ENCODE measurements around the gene UBE2R2. TPM values are rescaled to one million over a fixed set of nuclear protein-coding genes. Genes with fewer than 3 reads are reported as not detected.
"Not testable (repeated sequence)": the region's sequence is repeated elsewhere in the genome, so short reads cannot be mapped to it uniquely, and the experiment has no call there.

The UBE2R2 gene
- total RNA-seq, 1 donor from 2014 or later: 44.4 TPM

DNA sequence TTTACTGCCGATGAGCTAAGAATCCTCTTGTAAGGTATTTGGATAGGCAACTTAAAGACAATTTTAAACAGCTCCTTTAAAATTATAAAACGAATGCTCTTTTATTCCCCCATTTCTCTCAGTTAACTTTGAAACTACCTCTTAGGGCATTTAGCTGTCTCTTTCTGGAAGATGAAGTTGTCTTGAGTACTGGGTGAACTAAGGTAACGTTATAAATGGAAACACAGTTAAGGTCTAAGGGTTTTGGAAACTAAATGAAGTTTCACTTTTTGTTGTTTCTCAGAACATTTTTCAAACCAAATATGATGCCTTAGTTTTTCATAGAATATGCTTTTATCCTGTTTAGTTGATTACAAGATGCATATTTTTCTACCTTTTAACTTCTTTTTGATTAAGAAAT is 6.8 kb downstream of the UBE2R2 start:
- intact Hi-C loops (cut with DNase I): no loop called here
- DNase-seq (no peak), ATAC-seq (ENCODE audit: poor library complexity) (no peak)

DNA sequence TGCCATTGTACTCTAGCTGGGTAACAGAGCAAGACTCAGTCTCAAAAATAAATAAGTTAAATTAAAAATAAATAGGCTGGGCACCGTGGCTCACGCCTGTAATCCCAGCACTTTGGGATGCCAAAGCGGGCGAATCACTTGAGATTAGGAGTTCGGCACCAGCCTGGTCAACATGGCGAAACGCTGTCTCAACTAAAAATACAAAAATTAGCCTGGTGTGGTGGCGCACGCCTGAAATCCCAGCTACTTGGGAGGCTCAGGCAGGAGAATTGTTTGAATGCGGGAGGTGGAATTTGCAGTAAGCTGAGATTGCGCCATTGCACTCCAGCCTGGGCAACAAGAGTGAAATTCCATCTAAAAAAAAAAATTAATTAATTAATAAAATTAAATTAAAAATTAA is 10.3 kb downstream of the UBE2R2 start:
- ATAC-seq (ENCODE audit: poor library complexity); DNase-seq; intact Hi-C loops (cut with DNase I): not testable (repeated sequence)

DNA sequence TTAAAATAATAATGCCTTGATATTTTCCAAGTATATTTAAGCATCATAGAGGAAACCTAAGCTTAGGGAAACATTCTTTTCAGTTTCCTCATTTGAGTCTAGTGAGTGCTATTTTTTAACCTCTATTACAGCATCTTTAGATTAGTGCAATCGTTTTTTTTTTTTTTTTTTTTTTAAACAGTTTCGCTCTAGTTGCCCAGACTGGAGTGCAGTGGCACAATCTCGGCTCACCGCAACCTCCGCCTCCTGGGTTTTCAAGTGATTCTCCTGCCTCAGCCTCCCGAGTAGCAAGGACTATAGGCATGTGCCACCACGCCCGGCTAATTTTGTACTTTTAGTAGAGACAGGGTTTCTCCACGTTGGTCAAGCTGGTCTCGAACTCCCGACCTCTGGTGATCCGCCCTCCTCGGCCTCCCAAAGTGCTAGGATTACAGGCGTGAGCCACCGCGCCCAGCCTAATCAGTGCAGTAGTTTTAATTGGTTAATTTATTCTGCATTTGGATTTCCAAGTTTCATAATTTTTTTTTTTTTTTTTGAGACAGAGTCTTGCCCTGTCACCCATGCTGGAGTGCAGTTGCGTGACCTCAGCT is 12.8 kb downstream of the UBE2R2 start:
- intact Hi-C loops (cut with DNase I); DNase-seq; ATAC-seq (ENCODE audit: poor library complexity): not testable (repeated sequence)

DNA sequence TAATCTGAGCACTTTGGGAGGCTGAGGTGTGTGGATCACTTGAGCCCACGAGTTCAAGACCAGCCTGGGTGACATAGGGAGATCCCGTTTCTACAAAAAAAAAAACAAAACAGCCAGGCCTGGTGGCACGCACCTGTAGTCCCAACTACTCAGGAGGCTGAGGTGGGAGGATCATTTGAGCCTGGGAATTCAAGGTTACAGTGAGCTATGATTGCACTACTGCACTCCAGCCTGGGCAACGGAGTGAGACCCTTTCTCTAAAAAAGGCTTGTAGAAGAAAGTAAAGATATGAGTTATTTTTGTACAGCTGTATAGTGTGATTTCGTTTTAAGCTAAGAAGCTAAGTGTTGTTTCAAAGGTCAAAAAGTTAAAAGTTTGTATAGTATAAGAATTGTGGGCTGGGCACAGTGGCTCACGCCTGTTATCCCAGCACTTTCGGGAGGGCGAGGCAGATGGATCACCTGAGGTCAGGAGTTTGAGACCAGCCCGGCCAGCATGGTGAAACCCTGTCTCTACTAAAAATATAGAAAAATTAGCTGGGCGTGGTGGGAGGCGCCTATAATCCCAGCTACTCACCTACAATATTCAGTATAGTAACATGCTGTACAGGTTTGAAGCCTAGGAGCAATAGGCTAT is 18.8 kb downstream of the UBE2R2 start:
- DNase-seq (no peak), ATAC-seq (ENCODE audit: poor library complexity) (no peak)
- intact Hi-C loops (cut with DNase I): no loop called here

DNA sequence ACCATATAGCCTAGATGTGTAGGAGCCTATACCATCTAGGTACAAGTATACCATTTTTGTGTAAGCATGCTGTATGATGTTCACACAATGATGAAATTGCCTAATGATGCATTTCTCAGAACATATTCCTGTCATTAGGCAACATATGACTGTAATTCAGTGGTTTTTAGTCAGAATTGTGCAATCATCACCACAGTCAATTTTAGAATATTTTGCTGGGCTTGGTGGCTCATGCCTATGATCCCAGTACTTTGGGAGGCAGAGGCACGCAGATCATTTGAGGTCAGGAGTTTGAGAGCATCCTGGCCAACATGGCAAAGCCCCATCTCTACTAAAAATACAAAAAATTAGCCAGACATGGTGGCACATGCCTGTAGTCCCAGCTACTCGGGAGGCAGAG is 19.3 kb downstream of the UBE2R2 start:
- peak; percentile 71 for ATAC-seq (ENCODE audit: poor library complexity)
- DNase-seq; intact Hi-C loops (cut with DNase I): not testable (repeated sequence)

DNA sequence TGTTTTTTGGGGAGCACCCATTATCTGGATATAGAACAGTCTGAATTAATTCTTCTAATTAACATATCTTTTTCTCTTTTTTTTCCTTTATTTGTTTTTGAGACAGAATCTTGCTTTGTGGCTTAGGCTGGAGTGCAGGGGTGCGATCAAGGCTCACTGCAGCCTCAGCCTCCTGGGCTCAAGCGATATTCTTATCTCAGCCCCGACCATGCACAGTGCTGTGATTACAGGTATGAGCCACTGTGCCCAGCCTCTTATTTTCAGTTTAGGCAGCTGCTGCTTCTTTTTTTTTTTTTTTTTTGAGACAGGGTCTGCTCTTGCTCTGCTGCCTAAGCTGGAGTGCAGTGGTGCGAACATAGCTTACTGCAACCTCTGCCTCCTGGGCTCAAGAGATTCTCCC is 20.2 kb downstream of the UBE2R2 start:
- ATAC-seq (ENCODE audit: poor library complexity) (peak; percentile 13), DNase-seq (no peak)
- intact Hi-C loops (cut with DNase I): no loop called here

DNA sequence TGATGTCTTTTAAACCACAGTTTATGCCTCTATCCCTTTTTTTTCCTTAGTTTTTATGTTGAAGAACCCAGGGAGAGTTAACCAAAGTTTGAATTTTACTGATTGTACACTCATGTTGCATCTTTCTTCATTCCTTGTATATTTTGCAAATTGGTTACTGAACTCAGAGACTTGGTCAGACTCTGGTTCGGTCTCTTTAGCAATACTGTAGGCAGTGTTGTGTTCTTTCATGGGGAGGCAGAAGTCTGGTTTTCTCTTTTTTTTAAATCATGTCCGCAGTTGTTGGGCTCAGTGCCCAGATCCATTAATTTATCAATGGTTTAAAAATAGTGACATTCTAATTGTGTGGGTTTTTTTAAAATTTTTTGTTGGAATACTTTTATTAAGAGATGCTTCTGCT is 23.4 kb downstream of the UBE2R2 start:
- no peak for DNase-seq
- ATAC-seq (ENCODE audit: poor library complexity): no peak
- intact Hi-C loops (cut with DNase I): no loop called here

DNA sequence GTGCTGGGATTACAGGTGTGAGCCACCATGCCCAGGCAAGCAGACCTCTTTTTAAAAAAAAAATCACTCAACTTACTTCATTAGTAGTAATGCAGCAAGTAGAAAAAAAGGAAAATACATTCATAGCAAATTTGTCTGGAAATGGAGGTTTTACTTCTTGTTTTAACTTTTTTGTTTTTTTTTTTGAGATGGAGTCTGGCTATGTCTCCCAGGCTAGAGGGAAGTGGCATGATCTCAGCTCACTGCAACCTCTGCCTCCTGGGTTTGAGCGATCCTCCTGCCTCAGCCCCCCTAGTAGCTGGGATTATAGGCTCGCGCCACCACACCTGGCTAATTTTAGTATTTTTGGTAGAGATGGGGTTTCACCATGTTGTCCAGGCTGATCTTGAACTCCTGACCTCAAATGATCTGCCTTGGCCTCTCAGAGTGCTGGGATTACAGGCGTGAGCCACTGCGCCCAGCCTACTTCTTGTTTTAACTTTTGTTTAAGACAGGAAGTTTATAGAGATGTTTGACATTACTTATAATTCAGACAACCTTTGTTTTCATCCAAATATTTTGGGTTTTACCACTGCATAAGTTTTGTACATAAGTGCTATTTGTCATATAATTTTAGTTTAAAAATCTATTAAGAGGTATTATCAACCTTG is 26.5 kb downstream of the UBE2R2 start:
- no peak for ATAC-seq (ENCODE audit: poor library complexity)

DNA sequence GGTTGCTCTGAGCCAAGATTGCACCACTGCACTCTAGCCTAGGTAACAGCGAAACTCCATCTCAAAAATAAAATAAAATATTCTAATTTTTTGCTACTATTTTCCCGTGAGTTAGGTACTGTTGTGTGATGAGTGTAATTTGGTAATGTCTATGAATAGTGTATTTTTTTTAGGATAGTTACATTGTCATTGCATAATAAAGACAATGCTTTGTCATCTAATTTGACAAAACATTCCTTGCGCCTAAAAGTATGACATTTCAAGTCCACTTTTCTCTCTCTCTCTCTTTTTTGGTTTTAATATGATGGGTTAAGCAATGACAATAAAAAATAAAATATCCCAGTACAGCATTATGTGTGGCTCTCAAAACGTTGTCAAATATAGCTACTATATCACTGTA is 29.3 kb downstream of the UBE2R2 start:
- intact Hi-C loops (cut with DNase I): no loop called here
- DNase-seq (no peak), ATAC-seq (ENCODE audit: poor library complexity) (no peak)

More for the DNA sequence above, 26.5 kb downstream of the UBE2R2 start:
- intact Hi-C loops (cut with DNase I): no loop called here
- DNase-seq: no peak

DNA sequence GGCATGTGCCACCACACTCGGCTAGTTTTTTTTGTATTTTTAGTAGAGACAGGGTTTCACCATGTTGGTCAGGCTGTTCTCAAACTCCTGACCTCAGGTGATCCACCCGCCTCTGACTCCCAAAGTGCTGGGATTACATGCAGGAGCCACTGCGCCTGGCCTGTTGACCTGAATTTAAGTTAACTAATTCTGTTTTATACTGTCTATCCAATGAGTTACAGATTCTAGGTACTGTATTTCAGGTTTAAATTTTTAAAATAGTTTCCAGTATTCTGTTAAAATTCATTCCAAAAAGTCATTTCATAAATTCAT is 30.9 kb downstream of the UBE2R2 start:
- DNase-seq; ATAC-seq (ENCODE audit: poor library complexity); intact Hi-C loops (cut with DNase I): not testable (repeated sequence)

DNA sequence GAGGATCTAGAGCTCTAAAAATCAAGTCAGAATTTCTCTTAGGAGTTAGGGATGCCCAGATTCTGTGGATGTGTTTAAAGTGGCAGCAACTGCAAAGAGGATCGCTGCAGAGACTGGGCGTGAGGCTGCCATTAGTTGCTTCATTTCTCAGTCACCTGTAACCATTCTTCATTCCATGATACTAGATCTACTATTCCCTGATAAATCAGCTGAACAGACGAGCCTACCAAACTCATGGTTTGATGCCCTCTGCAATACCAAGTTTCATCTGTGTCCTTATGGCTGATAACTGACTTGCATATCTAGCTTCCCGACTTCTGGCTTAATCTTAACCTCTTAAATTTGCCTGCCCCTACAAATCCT is 33.3 kb downstream of the UBE2R2 start:
- ATAC-seq (ENCODE audit: poor library complexity): no peak
- intact Hi-C loops (cut with DNase I): loop anchor here (5.0 kb wide), 1 partner anchor 38 kb away; no protein-coding TSS in a partner anchor
- no peak for DNase-seq

DNA sequence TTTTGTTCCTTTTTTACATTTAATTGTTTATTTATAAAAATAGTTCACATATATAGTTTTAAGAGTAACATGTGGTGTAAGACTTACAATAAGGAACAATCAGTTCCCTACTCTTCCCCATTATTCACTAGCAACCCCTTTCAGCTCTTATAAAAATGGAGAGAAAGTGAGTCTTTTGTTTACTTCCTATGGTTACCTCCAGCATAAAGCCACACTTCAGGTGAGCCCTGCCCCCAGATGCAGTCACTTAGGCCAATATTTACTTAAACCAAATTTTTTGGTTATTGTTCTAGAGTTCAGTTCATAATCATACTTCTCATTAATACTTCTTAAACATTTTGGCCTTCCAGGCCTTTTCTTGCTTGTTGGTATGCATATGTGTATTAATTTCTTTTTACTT is 33.7 kb downstream of the UBE2R2 start:
- ATAC-seq (ENCODE audit: poor library complexity) (no peak), DNase-seq (no peak)
- intact Hi-C loops (cut with DNase I): loop anchor here (5.0 kb wide), 1 partner anchor 38 kb away; no protein-coding TSS in a partner anchor

DNA sequence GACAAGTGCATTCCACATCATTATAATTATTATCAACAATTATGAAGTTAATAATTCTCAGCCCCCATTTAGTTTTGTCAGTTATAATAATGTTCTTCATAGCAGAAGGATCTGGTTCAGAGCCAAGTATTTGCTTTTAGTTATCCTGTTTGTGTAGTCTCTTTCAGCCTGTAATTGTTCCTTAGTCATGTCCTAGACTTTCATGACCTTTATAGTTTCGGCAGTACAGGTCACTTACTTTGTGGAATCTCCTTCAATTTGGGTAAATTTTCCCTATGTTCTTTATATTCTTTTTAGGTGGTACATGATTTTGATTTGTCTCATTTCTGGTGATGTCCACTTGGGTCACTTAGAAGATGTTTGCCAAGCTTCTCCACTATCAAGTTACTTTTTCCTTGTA is 34.3 kb downstream of the UBE2R2 start:
- ATAC-seq (ENCODE audit: poor library complexity) (peak; percentile 34), DNase-seq (no peak)
- intact Hi-C loops (cut with DNase I): loop anchor here (5.0 kb wide), 1 partner anchor 39 kb away; no protein-coding TSS in a partner anchor

DNA sequence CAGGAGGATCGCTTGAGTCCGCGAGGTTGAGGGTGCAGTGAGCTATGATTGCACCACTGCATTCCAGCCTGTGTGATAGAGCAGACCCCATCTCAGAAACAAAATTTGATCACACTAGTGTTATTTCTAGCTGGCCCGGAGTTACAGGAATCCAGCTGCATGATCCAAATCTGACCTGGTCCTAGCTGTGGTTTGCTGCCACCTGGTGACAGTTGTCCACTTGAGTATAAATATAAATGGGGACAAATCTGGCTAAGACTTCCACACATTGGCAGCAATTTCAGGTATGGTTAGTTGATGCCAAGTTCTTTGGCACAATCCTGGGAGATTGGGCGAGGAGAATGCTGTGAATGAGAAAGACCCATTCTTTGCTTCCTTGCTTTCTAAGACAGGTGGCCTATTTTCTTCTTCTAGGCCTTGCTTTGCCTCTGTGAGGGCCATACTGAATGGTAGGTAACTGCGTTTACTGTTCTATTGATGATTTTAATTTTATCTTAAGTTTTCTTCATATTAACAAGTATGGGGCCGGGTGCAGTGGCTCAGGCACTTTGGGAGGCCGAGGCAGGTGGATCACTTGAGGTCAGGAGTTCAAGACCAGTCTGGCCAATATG is 35.4 kb downstream of the UBE2R2 start:
- intact Hi-C loops (cut with DNase I): loop anchor here (5.0 kb wide), 1 partner anchor 40 kb away; no protein-coding TSS in a partner anchor

DNA sequence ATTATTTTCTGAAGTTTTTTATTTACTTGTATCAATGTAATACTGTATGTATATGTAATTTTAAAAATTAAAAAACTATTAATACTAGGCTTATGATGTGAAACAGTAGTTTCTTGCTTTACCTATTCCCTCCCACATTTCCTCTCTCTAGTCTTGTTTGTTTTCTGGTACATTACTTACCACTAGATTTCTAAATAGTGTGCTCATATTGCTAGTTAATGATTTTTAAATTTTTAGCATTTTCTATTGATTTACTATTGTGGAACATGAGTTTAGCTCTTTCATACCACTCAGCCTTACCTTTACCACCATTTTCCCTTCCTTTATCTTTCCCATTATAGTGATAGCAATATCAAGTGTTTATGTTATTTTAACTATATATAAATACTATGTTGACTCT is 39.3 kb downstream of the UBE2R2 start:
- intact Hi-C loops (cut with DNase I): no loop called here
- no peak for ATAC-seq (ENCODE audit: poor library complexity)

More for the DNA sequence above, 35.4 kb downstream of the UBE2R2 start:
- ATAC-seq (ENCODE audit: poor library complexity) (peak; percentile 88), DNase-seq (peak; percentile 79)

DNA sequence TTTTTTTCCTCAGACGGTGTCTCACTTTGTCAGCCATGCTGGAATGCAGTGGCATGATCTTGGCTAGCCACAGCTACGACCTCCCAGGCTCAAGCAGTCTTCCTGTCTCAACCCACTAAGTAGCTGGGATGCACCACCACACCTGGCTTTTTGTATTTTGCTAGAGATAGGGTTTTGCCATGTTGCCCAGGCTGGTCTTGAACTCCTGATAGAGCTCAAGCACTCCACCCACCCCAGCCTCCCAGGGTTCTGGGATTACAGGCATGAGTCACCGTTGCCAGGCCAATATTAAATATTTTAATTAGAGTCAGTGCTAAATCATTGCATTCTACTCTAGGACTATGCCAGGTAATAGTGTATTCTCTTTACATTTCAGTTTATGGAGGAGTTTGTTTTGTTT is 41.5 kb downstream of the UBE2R2 start:
- DNase-seq (no peak), ATAC-seq (ENCODE audit: poor library complexity) (no peak)
- intact Hi-C loops (cut with DNase I): no loop called here

More for the DNA sequence above, 39.3 kb downstream of the UBE2R2 start:
- DNase-seq: no peak

DNA sequence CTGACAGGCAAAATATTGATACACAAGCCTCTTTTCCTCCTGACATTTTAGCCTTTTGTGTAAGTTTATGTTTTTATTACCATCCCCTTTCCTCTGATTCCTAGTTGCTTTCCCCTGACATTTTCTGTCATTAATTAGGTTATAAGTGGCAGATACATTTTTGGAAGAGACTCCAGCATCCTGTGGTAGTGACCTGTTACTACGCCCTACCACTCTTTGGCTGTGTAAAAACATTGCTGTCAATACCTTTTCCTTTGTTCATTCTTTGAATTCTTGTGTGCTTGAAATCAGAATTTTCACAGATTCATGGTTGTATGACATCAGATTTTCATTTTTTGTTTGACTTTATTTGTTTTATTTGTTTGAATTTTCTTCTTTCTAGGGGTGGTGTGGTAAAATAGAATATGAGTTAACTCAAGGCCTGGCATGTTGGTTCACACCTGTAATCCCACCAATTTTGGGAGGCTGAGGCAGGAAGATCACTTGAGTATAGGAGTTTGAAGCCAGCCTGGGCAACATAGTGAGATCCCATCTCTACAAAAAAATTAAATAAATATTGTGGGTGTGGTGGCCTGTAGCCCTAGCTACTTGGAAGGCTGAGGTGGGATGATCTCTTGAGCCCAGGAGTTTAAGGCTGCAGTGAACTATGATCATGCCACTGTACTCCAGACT is 43.4 kb downstream of the UBE2R2 start:
- no peak for ATAC-seq (ENCODE audit: poor library complexity)
- no peak for DNase-seq
- intact Hi-C loops (cut with DNase I): no loop called here

DNA sequence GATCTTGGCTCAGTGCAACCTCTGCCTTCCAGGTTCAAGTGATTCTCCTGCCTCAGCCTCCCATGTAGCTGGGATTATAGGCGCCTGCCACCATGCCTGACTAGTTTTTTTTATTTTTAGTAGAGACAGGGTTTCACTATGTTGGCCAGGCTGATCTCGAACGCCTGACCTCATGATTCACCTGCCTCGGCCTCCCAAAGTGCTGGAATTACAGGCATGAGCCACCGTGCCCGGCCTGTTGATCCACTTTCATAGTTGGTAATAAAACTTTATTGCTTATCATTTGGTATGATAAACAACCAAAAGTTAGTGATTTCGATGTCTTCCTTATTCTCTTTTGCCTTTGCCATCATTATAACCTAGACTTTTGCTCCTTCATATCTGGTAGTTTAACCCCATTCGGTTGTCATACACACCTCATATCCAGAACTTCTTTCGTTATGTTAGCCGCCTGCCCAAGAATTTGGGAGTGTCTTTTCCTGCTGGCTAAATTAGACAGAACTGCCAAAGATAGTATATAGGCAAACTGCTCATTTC is 45.0 kb downstream of the UBE2R2 start:
- ATAC-seq (ENCODE audit: poor library complexity): no peak
- no peak for DNase-seq
- intact Hi-C loops (cut with DNase I): no loop called here

DNA sequence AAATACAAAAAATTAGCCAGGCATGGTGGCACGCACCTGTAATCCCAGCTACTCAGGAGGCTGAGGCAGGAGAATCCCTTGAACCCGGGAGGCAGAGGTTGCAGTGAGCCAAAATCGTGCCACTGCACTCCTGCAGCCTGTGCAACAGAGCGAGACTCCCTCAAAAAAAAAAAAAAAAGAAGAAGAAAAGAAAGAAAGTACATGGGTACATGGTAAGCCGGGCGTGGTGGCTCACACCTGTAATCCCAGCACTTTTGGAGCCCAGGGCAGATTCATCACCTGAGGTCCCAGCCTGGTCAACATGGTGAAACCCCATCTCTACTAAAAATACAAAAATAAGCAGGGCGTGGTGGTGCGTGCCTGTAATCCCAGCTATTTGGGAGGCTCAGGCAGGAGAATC is 46.1 kb downstream of the UBE2R2 start:
- intact Hi-C loops (cut with DNase I); DNase-seq; ATAC-seq (ENCODE audit: poor library complexity): not testable (repeated sequence)
